ENCODE data around the gene PCDHB2.
"Not testable (repeated sequence)": the region's sequence is repeated elsewhere in the genome, so short reads cannot be mapped to it uniquely, and the experiment has no call there.

Gene PCDHB2

DNA sequence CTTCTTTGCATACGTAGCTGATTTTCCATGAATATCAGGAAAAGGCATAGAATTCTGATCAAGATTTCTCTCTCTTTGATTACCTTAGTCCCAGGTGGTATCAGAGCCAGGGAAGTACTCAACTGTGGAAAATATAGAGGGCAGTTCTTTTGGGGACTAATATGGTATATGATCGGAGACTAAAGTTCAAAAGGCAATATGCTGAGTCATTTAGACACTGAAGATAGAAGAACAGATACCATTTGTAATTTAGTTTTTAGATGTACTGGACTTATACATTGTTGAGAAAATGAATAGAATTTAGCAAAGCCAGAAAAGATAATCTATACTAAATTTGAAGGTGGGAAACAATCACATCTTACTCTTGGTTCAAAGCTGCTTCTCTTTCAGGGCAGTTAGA is 10.9 kb downstream of the PCDHB2 start:
- H3K9me3 ChIP-seq = peaks cover 2% of the 10 kb centered on the region
- no peak overlapping the region for H3K4me3 ChIP-seq (ENCODE audit: low read depth in 1 of 2, low read length in 1 of 2)
- no peak overlapping the region for H3K27ac ChIP-seq
- TF ChIP-seq, protein P1, sequence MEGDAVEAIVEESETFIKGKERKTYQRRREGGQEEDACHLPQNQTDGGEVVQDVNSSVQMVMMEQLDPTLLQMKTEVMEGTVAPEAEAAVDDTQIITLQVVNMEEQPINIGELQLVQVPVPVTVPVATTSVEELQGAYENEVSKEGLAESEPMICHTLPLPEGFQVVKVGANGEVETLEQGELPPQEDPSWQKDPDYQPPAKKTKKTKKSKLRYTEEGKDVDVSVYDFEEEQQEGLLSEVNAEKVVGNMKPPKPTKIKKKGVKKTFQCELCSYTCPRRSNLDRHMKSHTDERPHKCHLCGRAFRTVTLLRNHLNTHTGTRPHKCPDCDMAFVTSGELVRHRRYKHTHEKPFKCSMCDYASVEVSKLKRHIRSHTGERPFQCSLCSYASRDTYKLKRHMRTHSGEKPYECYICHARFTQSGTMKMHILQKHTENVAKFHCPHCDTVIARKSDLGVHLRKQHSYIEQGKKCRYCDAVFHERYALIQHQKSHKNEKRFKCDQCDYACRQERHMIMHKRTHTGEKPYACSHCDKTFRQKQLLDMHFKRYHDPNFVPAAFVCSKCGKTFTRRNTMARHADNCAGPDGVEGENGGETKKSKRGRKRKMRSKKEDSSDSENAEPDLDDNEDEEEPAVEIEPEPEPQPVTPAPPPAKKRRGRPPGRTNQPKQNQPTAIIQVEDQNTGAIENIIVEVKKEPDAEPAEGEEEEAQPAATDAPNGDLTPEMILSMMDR (IDR thresholded peaks at IDR 0.05) = no peak
- no peaks in the 10 kb centered on the region for H3K36me3 ChIP-seq
- no peaks in the 10 kb centered on the region for H3K4me1 ChIP-seq (ENCODE audit: control insufficient read depth in 1 of 2, insufficient read depth in 1 of 2, low read depth in 1 of 2, low read length in 1 of 2)
- peaks cover 7% of the 10 kb centered on the region for H3K27me3 ChIP-seq

- H3K36me3 ChIP-seq = no peaks in the 10 kb centered on the region
- H3K9me3 ChIP-seq = no peaks in the 10 kb centered on the region
- TF ChIP-seq, protein P1 (IDR thresholded peaks at IDR 0.05) = no peak
- H3K27ac ChIP-seq = no peak overlapping the region
- no peaks in the 10 kb centered on the region for H3K4me1 ChIP-seq (ENCODE audit: control insufficient read depth in 1 of 2, insufficient read depth in 1 of 2, low read depth in 1 of 2, low read length in 1 of 2)
- peaks cover 4% of the 10 kb centered on the region for H3K27me3 ChIP-seq
- H3K4me3 ChIP-seq (ENCODE audit: low read depth in 1 of 2, low read length in 1 of 2) = no peak overlapping the region
Observed at GRCh38 chr5:141119250-141119649, 24.8 kb downstream of the PCDHB2 start.

DNA sequence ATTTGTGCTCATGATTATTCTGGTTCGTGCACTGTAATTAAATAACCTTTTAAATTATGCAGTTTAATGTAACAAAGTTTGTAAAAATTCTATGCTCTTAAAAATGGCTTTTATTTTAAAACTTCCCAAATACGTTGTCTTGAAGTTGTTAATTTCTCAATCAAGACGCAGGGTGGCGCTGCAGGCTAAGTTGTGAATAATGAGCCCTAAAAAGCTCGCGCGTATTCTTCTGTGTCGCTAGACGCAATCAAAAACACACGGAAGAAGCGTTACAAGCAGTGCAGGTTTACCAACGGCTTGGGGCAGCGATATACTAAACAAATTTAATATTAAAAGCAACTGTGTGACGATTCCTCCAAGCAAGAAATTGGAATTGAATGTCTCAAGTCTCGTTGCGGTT is 27.1 kb downstream of the PCDHB2 start, which contains the start of gene PCDHB4:
TSS of gene PCDHB4 (plus strand) at position 256 of the 400 bp plus-strand sequence. CDS start 181 bp downstream, outside the sequence.
- Histone ChIP-seq H3K27me3 (peaks cover 4% of the 10 kb centered on the region), H3K4me1 (ENCODE audit: control insufficient read depth in 1 of 2, insufficient read depth in 1 of 2, low read depth in 1 of 2, low read length in 1 of 2) (no peaks in the 10 kb centered on the region), H3K9me3 (no peaks in the 10 kb centered on the region), H3K27ac (no peak within 1 kb of the TSS), H3K36me3 (no peaks in the 10 kb centered on the region), H3K4me3 (ENCODE audit: low read depth in 1 of 2, low read length in 1 of 2) (no peak within 1 kb of the TSS)
- TF ChIP-seq, protein P1 (IDR thresholded peaks at IDR 0.05) = no peak

DNA sequence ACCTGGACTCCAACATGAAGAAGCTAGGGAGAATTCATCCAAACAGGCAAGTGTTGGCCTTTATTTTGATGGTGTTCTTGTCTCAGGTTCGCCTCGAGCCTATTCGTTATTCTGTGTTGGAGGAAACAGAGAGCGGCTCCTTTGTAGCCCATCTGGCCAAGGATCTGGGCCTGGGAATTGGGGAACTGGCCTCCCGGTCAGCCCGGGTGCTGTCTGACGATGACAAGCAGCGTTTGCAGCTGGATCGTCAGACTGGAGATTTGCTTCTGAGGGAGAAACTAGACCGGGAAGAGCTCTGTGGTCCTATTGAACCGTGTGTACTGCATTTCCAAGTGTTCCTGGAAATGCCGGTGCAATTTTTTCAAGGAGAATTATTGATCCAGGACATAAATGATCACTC is 27.6 kb downstream of the PCDHB2 start:
- no peak overlapping the region for H3K4me3 ChIP-seq (ENCODE audit: low read depth in 1 of 2, low read length in 1 of 2)
- H3K27me3 ChIP-seq = peaks cover 4% of the 10 kb centered on the region
- no peaks in the 10 kb centered on the region for H3K9me3 ChIP-seq
- H3K4me1 ChIP-seq (ENCODE audit: control insufficient read depth in 1 of 2, insufficient read depth in 1 of 2, low read depth in 1 of 2, low read length in 1 of 2) = no peaks in the 10 kb centered on the region
- TF ChIP-seq, protein P1 (IDR thresholded peaks at IDR 0.05) = no peak
- H3K36me3 ChIP-seq = no peaks in the 10 kb centered on the region
- no peak overlapping the region for H3K27ac ChIP-seq

DNA sequence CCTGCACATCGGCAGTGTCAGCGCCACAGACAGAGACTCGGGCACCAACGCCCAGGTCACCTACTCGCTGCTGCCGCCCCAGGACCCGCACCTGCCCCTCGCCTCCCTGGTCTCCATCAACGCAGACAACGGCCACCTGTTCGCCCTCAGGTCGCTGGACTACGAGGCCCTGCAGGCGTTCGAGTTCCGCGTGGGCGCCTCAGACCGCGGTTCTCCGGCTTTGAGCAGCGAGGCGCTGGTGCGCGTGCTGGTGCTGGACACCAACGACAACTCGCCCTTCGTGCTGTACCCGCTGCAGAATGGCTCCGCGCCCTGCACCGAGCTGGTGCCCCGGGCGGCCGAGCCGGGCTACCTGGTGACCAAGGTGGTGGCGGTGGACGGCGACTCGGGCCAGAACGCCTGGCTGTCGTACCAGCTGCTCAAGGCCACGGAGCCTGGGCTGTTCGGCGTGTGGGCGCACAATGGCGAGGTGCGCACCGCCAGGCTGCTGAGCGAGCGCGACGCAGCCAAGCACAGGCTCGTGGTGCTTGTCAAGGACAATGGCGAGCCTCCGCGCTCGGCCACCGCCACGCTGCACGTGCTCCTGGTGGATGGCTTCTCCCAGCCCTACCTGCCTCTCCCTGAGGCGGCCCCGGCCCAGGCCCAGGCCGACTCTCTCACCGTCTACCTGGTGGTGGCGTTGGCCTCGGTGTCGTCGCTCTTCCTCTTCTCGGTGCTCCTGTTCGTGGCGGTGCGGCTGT is 29.2 kb downstream of the PCDHB2 start:
- H3K27ac ChIP-seq; H3K36me3 ChIP-seq; H3K4me1 ChIP-seq (ENCODE audit: control insufficient read depth in 1 of 2, insufficient read depth in 1 of 2, low read depth in 1 of 2, low read length in 1 of 2); H3K27me3 ChIP-seq; H3K9me3 ChIP-seq; H3K4me3 ChIP-seq (ENCODE audit: low read depth in 1 of 2, low read length in 1 of 2): not testable (repeated sequence)

DNA sequence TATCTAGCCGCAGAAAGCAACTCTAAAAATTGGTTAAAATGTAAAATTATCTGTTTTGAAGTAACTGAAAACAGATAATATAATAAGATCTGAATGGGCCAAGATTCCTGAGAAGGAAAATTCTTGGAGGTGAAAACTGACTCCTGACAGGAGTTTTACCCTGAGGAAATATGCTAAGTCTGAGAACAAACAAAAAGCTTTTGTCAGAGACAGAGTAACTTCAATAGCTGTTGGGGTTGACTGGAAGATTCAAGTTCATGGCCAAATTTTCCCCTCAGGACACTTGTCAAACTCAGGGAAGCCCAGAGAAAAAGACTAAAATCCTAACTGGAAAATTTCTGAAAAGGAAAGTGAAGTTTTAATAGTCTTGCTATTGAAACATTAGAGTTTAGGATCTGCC is 32.9 kb downstream of the PCDHB2 start:
- Histone ChIP-seq H3K27me3 (peaks cover 4% of the 10 kb centered on the region), H3K9me3 (no peaks in the 10 kb centered on the region), H3K4me3 (ENCODE audit: low read depth in 1 of 2, low read length in 1 of 2) (no peak overlapping the region), H3K4me1 (ENCODE audit: control insufficient read depth in 1 of 2, insufficient read depth in 1 of 2, low read depth in 1 of 2, low read length in 1 of 2) (no peaks in the 10 kb centered on the region), H3K27ac (no peak overlapping the region), H3K36me3 (no peaks in the 10 kb centered on the region)
- TF ChIP-seq, protein P1 (IDR thresholded peaks at IDR 0.05) = no peak
